ENCODE data around the gene GRIN2A.

DNA sequence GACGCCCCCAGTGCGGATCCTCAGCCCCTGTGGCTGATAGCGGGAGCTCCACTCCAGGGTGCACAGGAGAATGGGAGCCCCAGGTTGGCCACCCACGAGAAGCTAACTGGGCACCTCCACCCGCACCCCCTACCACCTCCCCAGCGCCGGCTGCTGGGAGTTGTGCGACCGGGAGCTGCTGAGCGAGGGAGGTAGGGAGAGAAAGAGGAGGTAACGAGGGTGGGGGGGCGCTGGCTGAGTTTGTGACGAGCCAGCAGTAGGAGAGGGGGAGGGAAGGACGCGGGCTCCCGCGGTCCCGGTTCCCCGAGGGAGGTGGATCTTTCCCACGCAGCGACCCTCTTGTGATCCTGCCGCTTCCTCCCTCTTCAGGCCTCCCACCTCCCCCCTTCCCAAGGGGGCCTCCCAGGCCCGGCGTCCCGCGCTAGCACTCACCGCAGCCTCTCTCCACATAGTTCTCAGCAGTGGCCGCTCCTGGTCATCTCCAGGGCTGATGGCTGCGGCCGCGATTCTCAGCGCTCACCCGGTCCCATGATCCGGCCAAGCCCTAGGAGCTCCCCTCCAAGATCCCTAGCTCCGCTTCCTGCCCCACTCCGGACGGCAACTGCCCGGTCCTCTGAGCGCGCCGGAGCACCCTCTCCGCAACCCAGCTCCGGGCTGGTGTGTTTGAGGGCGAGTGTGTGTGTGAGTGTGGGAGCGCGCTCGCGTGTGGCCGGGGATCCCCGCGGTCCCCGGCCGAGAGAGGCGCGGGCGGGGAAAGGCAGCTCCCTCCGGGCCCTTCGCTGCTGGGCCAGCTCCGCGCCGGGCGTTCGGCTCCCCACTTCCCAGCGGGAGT lies at the start of gene GRIN2A:
- TF ChIP-seq CTCF (IDR thresholded peaks at IDR 0.05; ENCODE audit: poor library complexity): no peak
- TF ChIP-seq EZH2 (IDR thresholded peaks at IDR 0.05; ENCODE audit: borderline replicate concordance): no peak
- TF ChIP-seq EZH2phosphoT487 (IDR thresholded peaks at IDR 0.05; ENCODE audit: low read depth, severe bottlenecking, unreplicated experiment): no peak

Measured in hepatocyte (in vitro differentiated cells).